K562 (cell line): ENCODE measurements around the gene MBD5. TPM values are rescaled to one million over a fixed set of nuclear protein-coding genes. Genes with fewer than 3 reads are reported as not detected.

Experiments
- ATAC-seq: fragments of 200-7000 bp; cut with Tn5 transposase; 3 replicates; pipeline ENCODE4 v1.9.1; 2020; ENCODE audit warnings: moderate library complexity
- BruUV-seq: library from RNA; stranded (reverse); fragments of 400-500 nt; replicated peaks from 2 replicates; lab custom pipeline; 2021; lab: Mats Ljungman, UMichigan
- CTCF ChIA-PET: fragments of 300-600 bp; formaldehyde crosslinking; extraction: SDS; loops from one replicate; lab custom pipeline; 2021; ENCODE audit warnings: low intra/inter-chr PET ratio; lab: Yijun Ruan, JAX
- POLR2A ChIA-PET: fragments of 300-600, 350-650 bp; sonication (Branson Sonifier 250); formaldehyde crosslinking; extraction: SDS; loops from one replicate; lab custom pipeline; 2021; ENCODE audit warnings: antibody characterized with exemption, inconsistent platforms; lab: Yijun Ruan, JAX
- DNase-seq, 4 experiments: peaks; one replicate each; pipeline versions ENCODE4 v3.0.0 to v3.0.0-alpha.2; 2011 to 2018; ENCODE audit warnings: low spot score in 3 of 4, mixed read lengths in 3 of 4; ENCODE audit errors: extremely low read depth in 1 of 4
- FAIRE-seq: peaks from 2 replicates; lab custom pipeline; 2011; peaks lifted over from hg19 to GRCh38; lab: Jason Lieb, UNC
- H2AFZ ChIP-seq: 2 replicates; pipeline ENCODE4 v1.6.0; 2011; ENCODE audit warnings: low read depth, low read length, control low read depth, inconsistent platforms
- H3K27ac ChIP-seq: fragments of 200-600 bp; 3 replicates; pipeline ENCODE4 v1.8.0; 2011; ENCODE audit warnings: low read depth, mild to moderate bottlenecking, control low read depth, inconsistent platforms, low read length, moderate library complexity, mixed read lengths; ENCODE audit errors: extremely low read depth
- H3K27me3 ChIP-seq, 2 experiments: fragments of 300-600 bp in 1 of 2; 2 replicates in 1 of 2; 3 replicates in 1 of 2; pipeline versions ENCODE4 v1.6.0 to v1.8.0; 2011; ENCODE audit warnings: inconsistent platforms in 2 of 2, low read length in 2 of 2, mild to moderate bottlenecking in 1 of 2, mixed read lengths in 1 of 2, moderate library complexity in 1 of 2; ENCODE audit not compliant: control insufficient read depth in 2 of 2, insufficient read depth in 2 of 2
- H3K36me3 ChIP-seq: fragments of 300-600 bp; 3 replicates; pipeline ENCODE4 v1.8.0; 2011; ENCODE audit warnings: mild to moderate bottlenecking, low read length, inconsistent platforms; ENCODE audit not compliant: control insufficient read depth, insufficient read depth
- H3K4me1 ChIP-seq, 2 experiments: fragments of 200-600 bp in 1 of 2; replicated peaks in 1 of 2; 2 replicates in 1 of 2; 3 replicates in 1 of 2; pipeline versions ENCODE4 v1.5.1 to v1.8.0; 2011; ENCODE audit warnings: inconsistent platforms in 2 of 2, low read length in 2 of 2, mild to moderate bottlenecking in 1 of 2, mixed read lengths in 1 of 2, moderate library complexity in 1 of 2; ENCODE audit not compliant: control insufficient read depth in 2 of 2, insufficient read depth in 2 of 2
- H3K4me2 ChIP-seq: 2 replicates; pipeline ENCODE4 v1.6.1; 2011; ENCODE audit warnings: low read length, control low read depth, inconsistent platforms, mixed read lengths; ENCODE audit not compliant: insufficient read depth
- H3K4me3 ChIP-seq: fragments of 200-600 bp; sonication (generic), shearing (Covaris generic); 2 replicates; pipeline ENCODE4 v1.5.1; 2016; ENCODE audit warnings: control low read depth, inconsistent platforms
- H3K79me2 ChIP-seq: fragments of 200-600 bp; 3 replicates; pipeline ENCODE4 v1.8.0; 2011; ENCODE audit warnings: low read length, inconsistent platforms; ENCODE audit not compliant: control insufficient read depth, insufficient read depth
- H3K9ac ChIP-seq, 2 experiments: 2 replicates each; pipeline versions ENCODE4 v1.6.0 to v1.6.1; 2011; ENCODE audit warnings: low read depth in 2 of 2, low read length in 2 of 2, control low read depth in 1 of 2, inconsistent platforms in 1 of 2, mild to moderate bottlenecking in 1 of 2, mixed read lengths in 1 of 2; ENCODE audit not compliant: insufficient read depth in 1 of 2
- H3K9me1 ChIP-seq: one replicate; pipeline ENCODE4 v1.6.0; 2011; ENCODE audit warnings: inconsistent platforms, mild to moderate bottlenecking, low read length, moderate library complexity; ENCODE audit not compliant: control insufficient read depth, insufficient read depth
- H3K9me3 ChIP-seq: replicated peaks from 2 replicates; pipeline ENCODE4 v1.5.1; 2011; ENCODE audit warnings: low read depth, low read length, inconsistent platforms; ENCODE audit not compliant: control insufficient read depth, insufficient read depth
- H4K20me1 ChIP-seq: replicated peaks from 2 replicates; pipeline ENCODE4 v1.6.1; 2011; ENCODE audit warnings: low read length, inconsistent platforms, mixed read lengths; ENCODE audit not compliant: control insufficient read depth, insufficient read depth
- ATF4 ChIP-seq: fragments of 450-650 bp; formaldehyde crosslinking; IDR thresholded peaks from 2 replicates; pipeline ENCODE4 v1.4.0; 2022; ENCODE audit warnings: mild to moderate bottlenecking, moderate library complexity
- DLX4 ChIP-seq: fragments of 250-450 bp; sonication (Bioruptor Pico); IDR thresholded peaks from 2 replicates; pipeline ENCODE4 v1.6.1; 2021; ENCODE audit warnings: mild to moderate bottlenecking
- GTF2A2 ChIP-seq: IDR thresholded peaks from 2 replicates; pipeline ENCODE4 v1.6.1; 2016; ENCODE audit warnings: mild to moderate bottlenecking, missing genetic modification characterization, missing compliant biosample characterization
- MLX ChIP-seq, 2 experiments: fragments of 450-650 bp in 1 of 2; sonication (generic) in 1 of 2; formaldehyde crosslinking; conservative IDR thresholded peaks; 2 replicates each; pipeline versions ENCODE4 v1.4.0 to v1.8.1; 2020 to 2022; ENCODE audit warnings: mild to moderate bottlenecking in 1 of 2, missing genetic modification reagents in 1 of 2
- NRF1 ChIP-seq, 2 experiments: fragments of 450-650 bp; IDR thresholded peaks in 1 of 2; conservative IDR thresholded peaks in 1 of 2; 2 replicates each; pipeline ENCODE4 v1.6.1; 2014; ENCODE audit warnings: mild to moderate bottlenecking in 2 of 2
- SRSF9 ChIP-seq: fragments of 200-400 bp; formaldehyde crosslinking; IDR thresholded peaks from 2 replicates; pipeline ENCODE4 v1.6.1; 2017; ENCODE audit warnings: low read depth, low read length, borderline replicate concordance
- ZBED1 ChIP-seq: IDR thresholded peaks from 2 replicates; pipeline ENCODE4 v1.6.1; 2014
- ZBTB40 ChIP-seq, 2 experiments: fragments of 450-650 bp in 1 of 2; sonication (generic) in 1 of 2; formaldehyde crosslinking in 1 of 2; IDR thresholded peaks; 2 replicates each; pipeline versions ENCODE4 v1.7.1 to v1.9.0; 2016 to 2022; ENCODE audit warnings: inconsistent platforms in 1 of 2, mild to moderate bottlenecking in 1 of 2, missing genetic modification reagents in 1 of 2
- ZNF444 ChIP-seq: fragments of 250-450 bp; sonication (Bioruptor Pico); IDR thresholded peaks from 2 replicates; pipeline ENCODE4 v1.4.0; 2020; ENCODE audit warnings: mild to moderate bottlenecking, moderate library complexity
- WGBS: fragments of 100-300 bp; shearing (Covaris generic); methylation state at CpG from one replicate; pipeline ENCODE4 v1.1.6; 2016; ENCODE audit warnings: low coverage, mixed read lengths; ENCODE audit not compliant: insufficient coverage; ENCODE audit errors: missing lambda C conversion rate; 5-methylcytosine and 5-hydroxymethylcytosine counted together
- in situ Hi-C: fragments of 300-500 bp; cut with MboI; formaldehyde crosslinking; loops from 4 replicates; pipeline ENCODE4 v1.15.0; 2018; ENCODE audit warnings: inconsistent platforms, mixed read lengths
- intact Hi-C: fragments of 100-400 bp; cut with micrococcal nuclease; formaldehyde crosslinking; loops from 2 replicates; pipeline ENCODE4 v1.14.2; 2022
- polyA plus RNA-seq, 8 experiments: library from polyadenylated mRNA; depleted of rRNA in 4 of 8; stranded (reverse) in 5 of 8; unstranded in 3 of 8; fragments of >200 nt; fragmentation: Nextera tagmentation in 2 of 8; fragmentation: Illumina TruSeq in 1 of 8; extraction: Ambion mirVana in 2 of 8; extraction: Trizol in 1 of 8; gene quantifications; 2 replicates each; pipeline versions ENCODE4 v1.2.1 to v1.2.3, GENCODE V29; 2011 to 2014; ENCODE audit warnings: inconsistent platforms in 1 of 8, missing spikeins in 1 of 8
- total RNA-seq, 7 experiments: library from RNA; depleted of rRNA in 6 of 7; stranded (reverse); fragments of >200 nt in 6 of 7; fragmentation: Illumina TruSeq in 2 of 7; extraction: Trizol in 2 of 7; gene quantifications; 2 replicates each; pipeline versions ENCODE4 v1.2.1 to v1.2.3, GENCODE V29; 2011 to 2021; ENCODE audit warnings: low replicate concordance in 1 of 7

MBD5 gene
- total and polyA plus RNA-seq, 9 of the 15 experiments (the other 6 are each of a cell fraction or from before 2014, with no cell fraction given), result 3.4 to 14.5 (median 9.0) TPM

GRCh38 chr2:148044322-148044721 is 23.4 kb downstream of the MBD5 start:
- no peak overlapping the region for H3K9ac ChIP-seq
- in situ Hi-C loops, result no loop called here
- FAIRE-seq, result no peak
- no peak for TF ChIP-seq MLX (CRISPR knock-in tag; conservative IDR thresholded peaks at IDR 0.05)
- no peak for TF ChIP-seq ZBTB40 (IDR thresholded peaks at IDR 0.05)
- TF ChIP-seq ZBTB40 (CRISPR knock-in tag; IDR thresholded peaks at IDR 0.05), result no peak
- no peak for TF ChIP-seq GTF2A2
- no peak for TF ChIP-seq ATF4 (CRISPR knock-in tag)
- TF ChIP-seq SRSF9, result no peak
- no peak for TF ChIP-seq DLX4 (CRISPR knock-in tag)
- TF ChIP-seq NRF1 (conservative IDR thresholded peaks at IDR 0.05 in 1 of 2, IDR thresholded peaks at IDR 0.05 in 1 of 2), result no peak
- no peak for TF ChIP-seq ZBED1
- no peak for TF ChIP-seq ZNF444

More at GRCh38 chr2:148044322-148044721, 23.4 kb downstream of the MBD5 start:
- H3K9me1 ChIP-seq, result no peaks in the 10 kb centered on the region
- 78% methylated on average over 2 of the region's 2 CpGs for WGBS
- no peak overlapping the region for H3K4me3 ChIP-seq
- ATAC-seq (no peak), DNase-seq (no peak)
- H3K79me2 ChIP-seq, result no peaks in the 10 kb centered on the region
- no peak overlapping the region for H2AFZ ChIP-seq
- peaks cover 0 to 6% of the 10 kb centered on the region in 2 experiments; a peak in 1 of 5 replicates for H3K4me1 ChIP-seq
- H3K4me2 ChIP-seq, result no peak overlapping the region
- H3K27ac ChIP-seq, result no peak overlapping the region
- no TSS peak for BruUV-seq
- H3K9me3 ChIP-seq, result no peaks in the 10 kb centered on the region
- H3K36me3 ChIP-seq, result no peaks in the 10 kb centered on the region
- intact Hi-C loops, result no loop called here
- CTCF ChIA-PET, result no interaction called here
- no peaks in the 10 kb centered on the region for H4K20me1 ChIP-seq
- H3K27me3 ChIP-seq, result no peaks in the 10 kb centered on the region
- POLR2A ChIA-PET, result no interaction called here
